H1 (cell line): ENCODE measurements around the gene SLC6A12. TPM values are rescaled to one million over a fixed set of nuclear protein-coding genes. Genes with fewer than 3 reads are reported as not detected.

ENCODE experiments used
- CTCF ChIA-PET: fragments of 300-600 bp; sonication (Branson Sonifier 250); formaldehyde crosslinking; loops from one replicate; lab custom pipeline; 2021; ENCODE audit not compliant: partially characterized antibody; lab: Charles Lee
- POLR2A ChIA-PET: fragments of 300-600 bp; sonication (Branson Sonifier 250); formaldehyde crosslinking; loops from one replicate; lab custom pipeline; 2021; ENCODE audit warnings: inconsistent platforms; ENCODE audit not compliant: partially characterized antibody; lab: Charles Lee
- DNase-seq, 2 experiments: peaks; one replicate each; pipeline versions ENCODE4 v3.0.0 to v3.0.0-alpha.2; 2010 to 2022; ENCODE audit warnings: low spot score in 2 of 2, low read depth in 1 of 2, mixed read lengths in 1 of 2
- FAIRE-seq: peaks from 2 replicates; lab custom pipeline; 2011; peaks lifted over from hg19 to GRCh38; lab: Jason Lieb, UNC
- H2AFZ ChIP-seq: 2 replicates; pipeline ENCODE4 v1.8.1; 2012; ENCODE audit warnings: low read length, inconsistent platforms
- H2AK5ac ChIP-seq: 2 replicates; pipeline ENCODE4 v1.6.1; 2013; ENCODE audit warnings: low read depth, low read length
- H2BK120ac ChIP-seq: replicated peaks from 2 replicates; pipeline ENCODE3; 2013; ENCODE audit warnings: low read depth, low read length, inconsistent platforms
- H2BK12ac ChIP-seq: 2 replicates; pipeline ENCODE4 v1.6.1; 2013; ENCODE audit warnings: low read depth, low read length
- H2BK15ac ChIP-seq: 2 replicates; pipeline ENCODE4 v1.6.1; 2013; ENCODE audit warnings: low read length
- H2BK20ac ChIP-seq: 2 replicates; pipeline ENCODE4 v1.6.1; 2013; ENCODE audit warnings: low read length
- H2BK5ac ChIP-seq: 2 replicates; pipeline ENCODE4 v1.6.1; 2013; ENCODE audit warnings: low read depth, low read length
- H3K14ac ChIP-seq: 2 replicates; pipeline ENCODE4 v1.6.1; 2013; ENCODE audit warnings: inconsistent platforms; ENCODE audit not compliant: insufficient read length
- H3K18ac ChIP-seq: 2 replicates; pipeline ENCODE4 v1.6.1; 2013; ENCODE audit warnings: low read length; ENCODE audit errors: extremely low read depth
- H3K23ac ChIP-seq: 2 replicates; pipeline ENCODE4 v1.6.1; 2013; ENCODE audit warnings: inconsistent platforms; ENCODE audit not compliant: insufficient read length
- H3K23me2 ChIP-seq: 2 replicates; pipeline ENCODE4 v1.6.1; 2013; ENCODE audit warnings: low read depth, low read length
- H3K27ac ChIP-seq: 2 replicates; pipeline ENCODE4 v1.6.1; 2011; ENCODE audit warnings: low read depth, low read length, inconsistent platforms
- H3K27me3 ChIP-seq, 4 experiments: replicated peaks in 1 of 4; 1 replicate in 1 of 4; 2 replicates in 3 of 4; pipeline versions ENCODE4 v1.6.1 to v1.8.1; 2011 to 2013; ENCODE audit warnings: low read length in 3 of 4, mild to moderate bottlenecking in 3 of 4, inconsistent platforms in 2 of 4, mixed read lengths in 2 of 4, moderate library complexity in 1 of 4; ENCODE audit not compliant: control insufficient read depth in 3 of 4, insufficient read depth in 3 of 4; ENCODE audit errors: extremely low read depth in 1 of 4
- H3K36me3 ChIP-seq, 4 experiments: 2 replicates each; pipeline versions ENCODE4 v1.6.1 to v1.8.1; 2011 to 2013; ENCODE audit warnings: mild to moderate bottlenecking in 4 of 4, low read length in 3 of 4, moderate library complexity in 2 of 4, control low read depth in 1 of 4, inconsistent platforms in 1 of 4; ENCODE audit not compliant: insufficient read depth in 4 of 4, control insufficient read depth in 2 of 4
- H3K4ac ChIP-seq: replicated peaks from 2 replicates; pipeline ENCODE3; 2013; ENCODE audit warnings: low read length, low read depth, mixed read lengths, inconsistent platforms; ENCODE audit not compliant: insufficient read length
- H3K4me1 ChIP-seq, 4 experiments: replicated peaks in 1 of 4; 1 replicate in 1 of 4; 2 replicates in 3 of 4; pipeline versions ENCODE4 v1.6.1 to v1.8.1; 2011 to 2013; ENCODE audit warnings: low read length in 3 of 4, inconsistent platforms in 2 of 4, mixed read lengths in 1 of 4; ENCODE audit not compliant: insufficient read depth in 4 of 4, control insufficient read depth in 3 of 4
- H3K4me2 ChIP-seq, 2 experiments: 2 replicates each; pipeline versions ENCODE4 v1.6.1 to v1.8.1; 2011 to 2013; ENCODE audit warnings: low read depth in 2 of 2, low read length in 2 of 2, control low read depth in 1 of 2, inconsistent platforms in 1 of 2, mild to moderate bottlenecking in 1 of 2; ENCODE audit not compliant: insufficient read depth in 1 of 2
- H3K4me3 ChIP-seq, 4 experiments: fragments of 200-600, 300-600 bp in 1 of 4; sonication (generic), shearing (Covaris generic), sonication (Bioruptor Twin) in 1 of 4; 2 replicates each; pipeline versions ENCODE4 v1.5.1 to v1.8.1; 2011 to 2016; ENCODE audit warnings: low read length in 4 of 4, low read depth in 3 of 4, control low read depth in 2 of 4, inconsistent platforms in 2 of 4, mild to moderate bottlenecking in 2 of 4, mixed read lengths in 1 of 4, moderate library complexity in 1 of 4; ENCODE audit not compliant: insufficient read depth in 2 of 4; ENCODE audit errors: extremely low read depth in 1 of 4
- H3K56ac ChIP-seq: replicated peaks from 2 replicates; pipeline ENCODE3; 2013; ENCODE audit warnings: low read depth, mild to moderate bottlenecking, mixed read lengths, low read length, inconsistent platforms; ENCODE audit not compliant: insufficient read length
- H3K79me1 ChIP-seq: 2 replicates; pipeline ENCODE4 v1.6.1; 2013; ENCODE audit warnings: low read depth, low read length, control low read depth
- H3K79me2 ChIP-seq, 2 experiments: 2 replicates each; pipeline versions ENCODE4 v1.6.1 to v1.8.1; 2012 to 2013; ENCODE audit warnings: low read length in 2 of 2, mild to moderate bottlenecking in 2 of 2, inconsistent platforms in 1 of 2; ENCODE audit not compliant: insufficient read depth in 2 of 2, control insufficient read depth in 1 of 2
- H3K9ac ChIP-seq, 4 experiments: replicated peaks in 1 of 4; 1 replicate in 1 of 4; 2 replicates in 3 of 4; pipeline versions ENCODE4 v1.6.1 to v1.8.1; 2011 to 2013; ENCODE audit warnings: low read depth in 3 of 4, low read length in 3 of 4, control low read depth in 2 of 4, mild to moderate bottlenecking in 2 of 4, moderate library complexity in 2 of 4, inconsistent platforms in 1 of 4; ENCODE audit errors: extremely low read depth in 1 of 4
- H3K9me3 ChIP-seq, 2 experiments: 2 replicates each; pipeline versions ENCODE4 v1.6.1 to v1.8.1; 2012 to 2013; ENCODE audit warnings: mild to moderate bottlenecking in 2 of 2, moderate library complexity in 2 of 2, control low read depth in 1 of 2, inconsistent platforms in 1 of 2, low read depth in 1 of 2, low read length in 1 of 2, mixed read lengths in 1 of 2; ENCODE audit not compliant: insufficient read depth in 2 of 2
- H4K20me1 ChIP-seq, 2 experiments: replicated peaks in 1 of 2; 2 replicates each; pipeline versions ENCODE3 to v1.8.1; 2011 to 2013; ENCODE audit warnings: inconsistent platforms in 2 of 2, low read length in 2 of 2, mild to moderate bottlenecking in 1 of 2; ENCODE audit not compliant: insufficient read depth in 2 of 2, control insufficient read depth in 1 of 2
- H4K5ac ChIP-seq: 2 replicates; pipeline ENCODE4 v1.6.1; 2013; ENCODE audit warnings: low read length, low read depth, mixed read lengths, inconsistent platforms; ENCODE audit not compliant: insufficient read length
- H4K8ac ChIP-seq: 2 replicates; pipeline ENCODE4 v1.8.0; 2013; ENCODE audit warnings: mild to moderate bottlenecking, moderate library complexity, low read length, inconsistent platforms; ENCODE audit not compliant: insufficient read depth; ENCODE audit errors: extremely low read depth
- H4K91ac ChIP-seq: replicated peaks from 2 replicates; pipeline ENCODE3; 2013; ENCODE audit warnings: low read length, mixed read lengths, inconsistent platforms; ENCODE audit not compliant: insufficient read length
- CBX5 ChIP-seq: fragments of 300-800, 300-1000 bp; sonication (generic); IDR thresholded peaks from 2 replicates; pipeline ENCODE4 v1.7.1; 2016; ENCODE audit warnings: antibody characterized with exemption, low read length, low read depth
- CHD1 ChIP-seq: IDR thresholded peaks from 2 replicates; pipeline ENCODE4 v1.6.1; 2012; ENCODE audit warnings: low read depth, low read length, improper control_type of control experiment
- EZH2 ChIP-seq: fragments of 200-600 bp; sonication (generic); IDR thresholded peaks from 2 replicates; pipeline ENCODE4 v1.7.1; 2012; ENCODE audit warnings: low read depth, mild to moderate bottlenecking, moderate library complexity, low read length, inconsistent platforms; ENCODE audit not compliant: severe bottlenecking
- FOSL1 ChIP-seq: IDR thresholded peaks from 2 replicates; pipeline ENCODE4 v1.6.1; 2011; ENCODE audit warnings: mild to moderate bottlenecking, low read depth, low read length, moderate library complexity; ENCODE audit not compliant: insufficient read depth
- HDAC6 ChIP-seq: IDR thresholded peaks from one replicate; pipeline ENCODE4 v1.7.1; 2012; ENCODE audit warnings: low read depth, mild to moderate bottlenecking, inconsistent platforms, low read length, moderate library complexity
- KDM5A ChIP-seq: fragments of 200-600 bp; IDR thresholded peaks from 2 replicates; pipeline ENCODE4 v1.7.1; 2012; ENCODE audit warnings: mild to moderate bottlenecking, low read length, inconsistent platforms, mixed read lengths
- POU5F1 ChIP-seq: IDR thresholded peaks from 2 replicates; pipeline ENCODE4 v1.6.1; 2011; ENCODE audit warnings: low read depth, mild to moderate bottlenecking, low read length, moderate library complexity
- SIN3A ChIP-seq, 2 experiments: IDR thresholded peaks in 1 of 2; conservative IDR thresholded peaks in 1 of 2; 2 replicates each; pipeline ENCODE4 v1.6.1; 2011 to 2012; ENCODE audit warnings: low read length in 2 of 2, improper control_type of control experiment in 1 of 2, low read depth in 1 of 2, mild to moderate bottlenecking in 1 of 2
- SP4 ChIP-seq: IDR thresholded peaks from 2 replicates; pipeline ENCODE4 v1.6.1; 2012; ENCODE audit warnings: low read length, inconsistent platforms
- SUZ12 ChIP-seq: fragments of 200-600 bp; sonication (generic); IDR thresholded peaks from 2 replicates; pipeline ENCODE4 v1.6.1; 2012; ENCODE audit warnings: mild to moderate bottlenecking, inconsistent platforms, low read length, moderate library complexity, mixed read lengths
- TCF12 ChIP-seq: IDR thresholded peaks from 2 replicates; pipeline ENCODE4 v1.6.1; 2011; ENCODE audit warnings: low read depth, mild to moderate bottlenecking, low read length
- TEAD4 ChIP-seq: IDR thresholded peaks from 2 replicates; pipeline ENCODE4 v1.6.1; 2012; ENCODE audit warnings: low read depth, low read length, inconsistent platforms, mixed read lengths
- WGBS, 2 experiments: shearing (Covaris generic) in 1 of 2; methylation state at CpG; one replicate each; pipeline versions ENCODE4 v1.1.6 to v1.1.7; 2013 to 2015; ENCODE audit warnings: low lambda C conversion rate in 2 of 2, mixed read lengths in 2 of 2, inconsistent platforms in 1 of 2, low coverage in 1 of 2, missing lambda C conversion rate in 1 of 2; ENCODE audit not compliant: insufficient replicate concordance in 2 of 2, insufficient coverage in 1 of 2, insufficient read length in 1 of 2; ENCODE audit errors: extremely low coverage in 1 of 2, missing lambda C conversion rate in 1 of 2; 5-methylcytosine and 5-hydroxymethylcytosine counted together
- polyA plus RNA-seq, 7 experiments: library from polyadenylated mRNA; depleted of rRNA in 3 of 7; stranded (reverse) in 5 of 7; unstranded in 2 of 7; fragments of >200 nt in 5 of 7; fragments of 200-250 nt in 2 of 7; gene quantifications; 1 replicate in 5 of 7; 2 replicates in 1 of 7; 4 replicates in 1 of 7; pipeline versions ENCODE4 v1.2.1 to v1.2.3, GENCODE V29; 2011 to 2013; ENCODE audit warnings: missing spikeins in 2 of 7, mixed read lengths in 2 of 7
- total RNA-seq: library from RNA; stranded (reverse); fragmentation: NEBNext Ultra II Directional; extraction: Animal tissue kit (Norgen Biotek cat#: 25700); gene quantifications from 2 replicates; pipeline ENCODE4 v1.2.1, GENCODE V29; 2021

The SLC6A12 gene
- total and polyA plus RNA-seq, 2 of the 8 experiments (the other 6 are each of a cell fraction or from before 2014, with no cell fraction given): 0.70 to 1.1 TPM

GRCh38 chr12:205026-205425 lies 8.9 kb downstream of the SLC6A12 start:
- FAIRE-seq: no peak
- no peak overlapping the region for H2BK15ac ChIP-seq
- TF ChIP-seq TCF12 (no peak), KDM5A (no peak), SUZ12 (no peak), EZH2 (no peak), FOSL1 (no peak), CBX5 (no peak), SP4 (no peak), TEAD4 (no peak), CHD1 (no peak), SIN3A (conservative IDR thresholded peaks at IDR 0.05 in 1 of 2, IDR thresholded peaks at IDR 0.05 in 1 of 2; ENCODE audit: low read depth in 1 of 2, low read length in 2 of 2) (no peak), POU5F1 (no peak), HDAC6 (no peak)
- H3K14ac ChIP-seq: no peak overlapping the region
- CTCF ChIA-PET: interaction anchor here (1.0 kb wide), 1 partner anchor 15 kb away, joined by 3 read pairs; no protein-coding TSS in a partner anchor
- no peak overlapping the region; a peak in 1 of 4 replicates for H3K4me2 ChIP-seq
- peaks cover 5 to 55% (median 35%) of the 10 kb centered on the region in 4 experiments for H3K27me3 ChIP-seq
- peaks cover 7 to 18% (median 12%) of the 10 kb centered on the region in 4 experiments for H3K4me1 ChIP-seq
- no peak overlapping the region for H2BK120ac ChIP-seq
- H3K36me3 ChIP-seq: no peaks in the 10 kb centered on the region; a peak in 1 of 8 replicates
- H3K9ac ChIP-seq: no peak overlapping the region
- no peak overlapping the region for H2AFZ ChIP-seq
- no peak overlapping the region for H3K18ac ChIP-seq
- H3K79me1 ChIP-seq: no peaks in the 10 kb centered on the region
- H4K20me1 ChIP-seq: peaks cover 0 to 4% of the 10 kb centered on the region in 2 experiments
- H4K5ac ChIP-seq: no peak overlapping the region
- no peak overlapping the region for H3K27ac ChIP-seq
- peaks cover 5% of the 10 kb centered on the region; the same call in 1 of the 2 replicates for H3K23me2 ChIP-seq
- no peak overlapping the region for H3K4ac ChIP-seq
- H4K8ac ChIP-seq: no peak overlapping the region
- H2BK5ac ChIP-seq: no peak overlapping the region
- POLR2A ChIA-PET: no interaction called here
- no peak overlapping the region for H3K23ac ChIP-seq
- no peak for DNase-seq
- no peak overlapping the region for H2BK12ac ChIP-seq
- H3K9me3 ChIP-seq: no peaks in the 10 kb centered on the region
- no peaks in the 10 kb centered on the region for H3K79me2 ChIP-seq
- no peak overlapping the region for H2BK20ac ChIP-seq
- H3K56ac ChIP-seq: no peak overlapping the region
- no peak overlapping the region for H4K91ac ChIP-seq
- H3K4me3 ChIP-seq: no peak overlapping the region
- H2AK5ac ChIP-seq: no peak overlapping the region
- 92% methylated on average over 4 of the region's 4 CpGs; no CpG with 5 or more reads in 1 of the 2 experiments for WGBS, 2 experiments
